Measurements from ENCODE around the gene ZC3HAV1L. TPM values are rescaled to one million over a fixed set of nuclear protein-coding genes. Genes with fewer than 3 reads are reported as not detected.

The ZC3HAV1L gene
- total RNA-seq, 2 experiments from 2014 or later, result 14.9 to 16.5 TPM

DNA sequence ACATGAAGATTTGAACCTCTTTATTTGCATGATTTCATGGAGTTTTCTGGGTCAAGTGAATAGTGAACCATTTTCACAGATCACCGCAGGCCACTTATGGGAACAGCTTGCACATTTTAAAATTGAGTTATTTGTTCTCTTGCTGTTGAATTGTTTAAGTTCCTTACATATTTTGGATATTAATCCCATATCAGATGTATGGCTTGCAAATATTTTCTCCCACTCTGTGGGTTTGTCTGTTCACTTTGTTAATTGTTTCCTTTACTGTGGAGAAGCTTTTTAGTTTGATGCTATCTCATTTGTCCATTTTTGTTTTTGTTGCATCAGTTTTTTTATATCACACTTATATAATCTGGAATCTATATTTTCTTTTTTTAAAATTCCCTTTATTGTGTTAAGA lies 14.1 kb upstream of the ZC3HAV1L start:
- Mint-ChIP-seq H3K4me3 (no peak overlapping the region), H3K36me3 (ENCODE audit: low read depth) (peaks cover 91% of the 10 kb centered on the region), H3K9me3 (no peaks in the 10 kb centered on the region), H3K4me1 (peaks cover 77% of the 10 kb centered on the region), H3K27me3 (no peaks in the 10 kb centered on the region), H3K27ac (peak overlapping the region; percentile 69)
- DNase-seq, result no peak
- CTCF ChIA-PET, result interaction anchor here (0.7 to 18.4 kb wide), 5 partner anchors 18 to 53 kb away, joined by 3 to 225 read pairs (median 5); no protein-coding TSS in a partner anchor
- POLR2A ChIA-PET, result interaction anchor here (0.6 to 0.7 kb wide), 2 partner anchors 16 to 29 kb away, joined by 3 to 4 read pairs; no protein-coding TSS in a partner anchor

DNA sequence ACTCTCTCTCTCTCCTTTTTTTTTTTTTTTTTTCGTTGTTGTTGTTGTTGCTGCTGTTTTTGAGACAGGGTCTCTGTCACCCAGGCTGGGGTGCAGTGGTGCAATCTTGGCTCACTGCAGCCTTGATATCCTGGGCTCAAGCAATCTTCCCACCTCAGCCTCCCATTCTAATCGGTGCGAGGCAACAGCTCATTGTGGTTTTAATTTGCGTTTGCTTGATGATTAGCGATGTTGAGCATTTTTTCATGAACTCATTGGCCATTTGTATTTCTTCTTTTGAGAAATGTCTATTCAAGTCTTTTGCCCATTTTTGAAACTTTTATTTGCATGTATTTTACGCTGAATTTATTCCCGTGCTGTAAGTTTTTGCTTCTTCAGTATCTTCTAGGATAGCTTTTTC lies 13.3 kb upstream of the ZC3HAV1L start:
- no peak overlapping the region for H3K4me3 Mint-ChIP-seq
- H3K4me1 Mint-ChIP-seq, result peaks cover 81% of the 10 kb centered on the region
- peak overlapping the region; percentile 17 for H3K27ac Mint-ChIP-seq
- POLR2A ChIA-PET, result interaction anchor here (0.6 kb wide), 1 partner anchor 30 kb away, joined by 3 read pairs; no protein-coding TSS in a partner anchor
- no peaks in the 10 kb centered on the region for H3K27me3 Mint-ChIP-seq
- CTCF ChIA-PET, result interaction anchor here (0.8 to 18.4 kb wide), 4 partner anchors 19 to 54 kb away, joined by 3 to 225 read pairs (median 6); no protein-coding TSS in a partner anchor
- no peaks in the 10 kb centered on the region for H3K9me3 Mint-ChIP-seq
- peaks cover 90% of the 10 kb centered on the region for H3K36me3 Mint-ChIP-seq (ENCODE audit: low read depth)
- no peak for DNase-seq

GRCh38 chr7:139047970-139048369 lies 12.1 kb upstream of the ZC3HAV1L start:
- ChIA-PET POLR2A (no interaction called here), CTCF (interaction anchor here (18.4 kb wide), 1 partner anchor 20 kb away, joined by 225 read pairs; no protein-coding TSS in a partner anchor)
- no peaks in the 10 kb centered on the region for H3K27me3 Mint-ChIP-seq
- peak overlapping the region; percentile 36 for H3K27ac Mint-ChIP-seq
- no peaks in the 10 kb centered on the region for H3K9me3 Mint-ChIP-seq
- peaks cover 89% of the 10 kb centered on the region for H3K36me3 Mint-ChIP-seq (ENCODE audit: low read depth)
- H3K4me1 Mint-ChIP-seq, result peaks cover 81% of the 10 kb centered on the region
- no peak for DNase-seq
- H3K4me3 Mint-ChIP-seq, result no peak overlapping the region

DNA sequence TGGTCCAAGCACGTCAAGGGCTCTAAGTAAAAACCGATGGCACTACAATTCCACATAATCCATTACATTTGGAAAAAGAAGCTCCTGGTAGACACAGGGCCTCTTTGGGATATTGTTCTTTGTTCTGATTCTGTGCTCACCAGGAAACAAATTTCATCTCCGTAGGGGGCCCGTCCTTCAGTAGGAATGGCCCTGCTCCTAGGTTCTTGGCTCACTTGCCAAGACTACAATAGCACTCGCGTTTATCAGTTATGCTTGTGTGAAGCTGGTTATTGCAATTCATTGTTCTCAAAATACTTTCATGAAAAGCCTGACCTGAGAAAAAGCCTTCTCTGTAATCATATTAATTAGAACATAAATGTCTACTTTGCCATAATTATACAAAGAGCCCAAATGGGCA lies 10.3 kb upstream of the ZC3HAV1L start:
- CTCF ChIA-PET, result interaction anchor here (1.0 to 18.4 kb wide), 2 partner anchors 22 to 160 kb away, joined by 3 to 225 read pairs; no protein-coding TSS in a partner anchor
- Mint-ChIP-seq H3K27ac (peak overlapping the region; percentile 66), H3K9me3 (no peaks in the 10 kb centered on the region), H3K27me3 (no peaks in the 10 kb centered on the region), H3K36me3 (ENCODE audit: low read depth) (peaks cover 84% of the 10 kb centered on the region), H3K4me1 (peaks cover 87% of the 10 kb centered on the region), H3K4me3 (no peak overlapping the region)
- POLR2A ChIA-PET, result no interaction called here
- no peak for DNase-seq

- H3K36me3 Mint-ChIP-seq (ENCODE audit: low read depth), result peaks cover 74% of the 10 kb centered on the region
- H3K4me1 Mint-ChIP-seq, result peaks cover 85% of the 10 kb centered on the region
- peak overlapping the region; percentile 28 for H3K4me3 Mint-ChIP-seq
Observed at GRCh38 chr7:139044813-139045794, 9.3 kb upstream of the ZC3HAV1L start.

DNA sequence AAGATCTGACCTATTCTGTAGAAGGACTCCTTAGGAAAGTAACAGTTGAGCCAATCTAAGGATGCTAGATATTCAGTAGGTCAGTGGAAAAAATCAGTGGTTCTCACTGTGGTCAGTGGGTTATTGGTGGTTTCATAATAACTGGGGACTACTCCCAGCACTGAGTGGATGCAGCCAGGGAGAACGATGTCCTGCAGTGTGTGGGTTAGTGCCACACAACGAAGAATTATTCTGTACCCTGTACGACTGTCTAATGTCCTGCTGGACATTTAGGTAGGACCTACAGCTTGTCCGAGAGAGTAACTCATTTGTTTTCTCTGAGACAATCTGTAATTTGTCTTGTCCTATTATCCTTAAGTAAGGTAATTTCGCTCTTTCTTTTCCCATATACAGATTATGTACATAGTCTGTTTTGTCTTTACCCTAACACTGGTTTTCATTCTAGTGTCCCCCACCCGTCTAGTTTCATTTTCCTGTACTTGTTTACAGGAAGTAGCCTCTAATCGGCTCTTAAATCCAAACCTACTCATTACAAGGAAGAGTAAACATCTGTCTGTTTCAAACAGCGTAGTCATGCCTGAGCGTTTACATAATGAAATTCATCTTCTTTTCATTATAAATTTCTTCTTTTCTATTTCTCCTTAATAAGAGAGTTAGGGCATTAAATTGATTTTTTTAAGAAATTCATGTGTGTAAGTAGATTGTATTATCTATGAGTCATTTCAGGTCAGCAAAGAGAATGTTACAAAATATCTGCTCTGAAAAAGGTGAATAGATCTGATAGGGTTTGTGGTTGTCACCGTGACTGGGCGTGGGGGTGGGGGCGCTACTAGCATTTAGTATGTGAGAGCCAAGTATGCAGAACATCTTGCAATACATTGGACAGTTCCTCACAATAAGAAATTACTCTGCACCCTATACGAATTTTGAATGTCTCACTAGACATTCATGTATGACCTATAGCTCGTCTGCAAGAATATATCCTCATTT lies 8.3 kb upstream of the ZC3HAV1L start:
- no peaks in the 10 kb centered on the region for H3K27me3 Mint-ChIP-seq
- CTCF ChIA-PET, result interaction anchor here (1.0 to 18.4 kb wide), 3 partner anchors 24 to 51 kb away, joined by 3 to 225 read pairs (median 7); no protein-coding TSS in a partner anchor
- H3K4me1 Mint-ChIP-seq, result peaks cover 79% of the 10 kb centered on the region
- peak overlapping the region; percentile 86 for H3K27ac Mint-ChIP-seq
- POLR2A ChIA-PET, result no interaction called here
- peak; percentile 72 for DNase-seq
- peak overlapping the region; percentile 12 for H3K4me3 Mint-ChIP-seq
- H3K9me3 Mint-ChIP-seq, result no peaks in the 10 kb centered on the region
- H3K36me3 Mint-ChIP-seq (ENCODE audit: low read depth), result peaks cover 64% of the 10 kb centered on the region

More at GRCh38 chr7:139044813-139045794, 9.3 kb upstream of the ZC3HAV1L start:
- no peaks in the 10 kb centered on the region for H3K27me3 Mint-ChIP-seq
- peak overlapping the region; percentile 81 for H3K27ac Mint-ChIP-seq
- ChIA-PET POLR2A (no interaction called here), CTCF (interaction anchor here (0.6 to 18.4 kb wide), 4 partner anchors 23 to 159 kb away, joined by 3 to 225 read pairs (median 5); no protein-coding TSS in a partner anchor)
- no peaks in the 10 kb centered on the region for H3K9me3 Mint-ChIP-seq
- peak; percentile 50 for DNase-seq

- H3K4me3 Mint-ChIP-seq, result peak overlapping the region; percentile 21
- DNase-seq, result peak; percentile 36
- no peaks in the 10 kb centered on the region for H3K9me3 Mint-ChIP-seq
- H3K4me1 Mint-ChIP-seq, result peaks cover 64% of the 10 kb centered on the region
- peaks cover 4% of the 10 kb centered on the region for H3K27me3 Mint-ChIP-seq
- POLR2A ChIA-PET, result no interaction called here
- CTCF ChIA-PET, result interaction anchor here (0.6 to 18.4 kb wide), 5 partner anchors 12 to 155 kb away, joined by 3 to 225 read pairs (median 4); no protein-coding TSS in a partner anchor
- H3K27ac Mint-ChIP-seq, result peak overlapping the region; percentile 82
- peaks cover 42% of the 10 kb centered on the region for H3K36me3 Mint-ChIP-seq (ENCODE audit: low read depth)
Observed at GRCh38 chr7:139041378-139042085, 5.7 kb upstream of the ZC3HAV1L start.

DNA sequence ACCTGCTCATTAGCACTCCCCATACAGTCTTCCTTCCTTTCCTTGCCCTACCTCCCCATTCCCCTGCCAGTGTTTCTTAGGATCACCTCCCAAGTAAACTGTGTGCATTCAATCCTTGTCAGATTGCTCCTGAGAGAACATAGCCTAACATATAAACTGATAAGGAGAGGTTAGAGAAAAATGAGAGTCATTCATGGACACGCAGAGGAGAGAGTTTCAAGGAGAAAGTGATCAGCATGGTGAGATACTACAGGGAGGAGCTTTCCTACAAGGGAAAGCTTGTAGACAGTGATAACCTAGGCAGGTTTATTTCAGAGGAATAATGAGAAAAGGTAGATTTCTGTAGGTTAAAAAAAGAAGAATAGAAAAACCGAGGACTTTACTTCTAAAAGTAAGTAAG lies 2.8 kb upstream of the ZC3HAV1L start:
- peaks cover 4% of the 10 kb centered on the region for H3K27me3 Mint-ChIP-seq
- ChIA-PET CTCF (interaction anchor here (18.4 kb wide), 1 partner anchor 29 kb away, joined by 225 read pairs; no protein-coding TSS in a partner anchor), POLR2A (no interaction called here)
- peak overlapping the region; percentile 26 for H3K27ac Mint-ChIP-seq
- peaks cover 54% of the 10 kb centered on the region for H3K4me1 Mint-ChIP-seq
- no peaks in the 10 kb centered on the region for H3K9me3 Mint-ChIP-seq
- H3K36me3 Mint-ChIP-seq (ENCODE audit: low read depth), result peaks cover 23% of the 10 kb centered on the region
- H3K4me3 Mint-ChIP-seq, result no peak overlapping the region
- no peak for DNase-seq

DNA sequence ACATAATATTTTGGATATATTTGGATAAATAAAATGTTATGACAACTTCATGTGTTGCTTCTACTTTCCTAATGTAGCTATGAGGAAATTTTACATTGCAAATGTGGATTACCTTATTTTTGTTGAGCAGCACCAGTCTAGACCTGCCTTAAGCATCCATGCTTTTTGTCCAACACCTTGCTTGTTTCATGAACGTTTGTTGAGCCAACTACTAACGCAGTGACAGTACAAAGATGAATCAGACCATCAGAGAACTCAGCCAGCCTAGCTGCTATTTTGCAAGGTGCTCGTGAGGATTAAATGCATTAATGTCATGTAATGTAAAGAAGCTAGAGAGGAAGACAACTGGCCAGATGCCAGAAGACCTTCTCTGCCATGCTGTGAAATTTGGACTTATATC lies 1.1 kb upstream of the ZC3HAV1L start:
- ChIA-PET CTCF (interaction anchor here (1.3 to 2.2 kb wide), 2 partner anchors 13 to 19 kb away, joined by 4 to 7 read pairs; no protein-coding TSS in a partner anchor), POLR2A (no interaction called here)
- peaks cover 23% of the 10 kb centered on the region for H3K36me3 Mint-ChIP-seq (ENCODE audit: low read depth)
- H3K27me3 Mint-ChIP-seq, result peaks cover 4% of the 10 kb centered on the region
- DNase-seq, result no peak
- no peak overlapping the region for H3K27ac Mint-ChIP-seq
- peaks cover 48% of the 10 kb centered on the region for H3K4me1 Mint-ChIP-seq
- H3K9me3 Mint-ChIP-seq, result no peaks in the 10 kb centered on the region
- H3K4me3 Mint-ChIP-seq, result peak overlapping the region; percentile 69

GRCh38 chr7:139034855-139035585 lies 822 bp downstream of the ZC3HAV1L start:
- H3K27me3 Mint-ChIP-seq, result peaks cover 4% of the 10 kb centered on the region
- H3K27ac Mint-ChIP-seq, result peak overlapping the region; percentile 88
- H3K36me3 Mint-ChIP-seq (ENCODE audit: low read depth), result peaks cover 22% of the 10 kb centered on the region
- peaks cover 36% of the 10 kb centered on the region for H3K4me1 Mint-ChIP-seq
- peak; percentile 24 for DNase-seq
- CTCF ChIA-PET, result interaction anchor here (0.7 to 2.2 kb wide), 6 partner anchors 9 to 149 kb away, joined by 3 to 7 read pairs (median 4); no protein-coding TSS in a partner anchor
- H3K9me3 Mint-ChIP-seq, result no peaks in the 10 kb centered on the region
- peak overlapping the region; percentile 82 for H3K4me3 Mint-ChIP-seq
- POLR2A ChIA-PET, result no interaction called here

- peak overlapping the region; percentile 88 for H3K27ac Mint-ChIP-seq
- no peaks in the 10 kb centered on the region for H3K9me3 Mint-ChIP-seq
- peaks cover 36% of the 10 kb centered on the region for H3K4me1 Mint-ChIP-seq
- ChIA-PET CTCF (interaction anchor here (0.7 to 1.2 kb wide), 2 partner anchors 8 to 9 kb away, joined by 3 read pairs; no protein-coding TSS in a partner anchor), POLR2A (no interaction called here)
- DNase-seq, result no peak
- peaks cover 4% of the 10 kb centered on the region for H3K27me3 Mint-ChIP-seq
- H3K4me3 Mint-ChIP-seq, result peak overlapping the region; percentile 82
- H3K36me3 Mint-ChIP-seq (ENCODE audit: low read depth), result peaks cover 28% of the 10 kb centered on the region
Observed at GRCh38 chr7:139034336-139034735, 1.5 kb downstream of the ZC3HAV1L start.

Data from activated CD4-positive, alpha-beta T cell treated with anti-CD3 and anti-CD28 coated beads, Interleukin-2, amount 10 ng/mL, durations not matched to agents 7 days and 5 days (primary cell).